WERI-Rb-1 (cell line): ENCODE data around the gene MALL.

Source experiments
- DNase-seq: peaks from one replicate; pipeline ENCODE4 v3.0.0-alpha.2; 2020
- H3K27ac ChIP-seq: fragments of 250-450 bp; sonication (Bioruptor Pico); 2 replicates; pipeline ENCODE4 v1.5.1; 2020; ENCODE audit warnings: mild to moderate bottlenecking, moderate library complexity
- H3K27me3 ChIP-seq: fragments of 250-450 bp; sonication (Bioruptor Pico); 2 replicates; pipeline ENCODE4 v1.5.1; 2021; ENCODE audit warnings: mild to moderate bottlenecking, low read depth, moderate library complexity; ENCODE audit not compliant: insufficient read depth, severe bottlenecking
- H3K36me3 ChIP-seq: fragments of 250-450 bp; sonication (Bioruptor Pico); 2 replicates; pipeline ENCODE4 v1.5.1; 2020; ENCODE audit warnings: mild to moderate bottlenecking, moderate library complexity
- H3K4me3 ChIP-seq: 2 replicates; pipeline ENCODE4 v1.5.1; 2011; ENCODE audit warnings: low read depth, mild to moderate bottlenecking, control low read depth, low read length
- H3K9me3 ChIP-seq: fragments of 250-450 bp; sonication (Bioruptor Pico); 2 replicates; pipeline ENCODE4 v1.5.1; 2021; ENCODE audit warnings: mild to moderate bottlenecking, moderate library complexity; ENCODE audit not compliant: severe bottlenecking
- CTCF ChIP-seq: IDR thresholded peaks from 2 replicates; pipeline ENCODE4 v1.5.1; 2011; ENCODE audit warnings: low read depth, mild to moderate bottlenecking, control low read depth, inconsistent platforms, low read length

The MALL gene

GRCh38 chr2:110124939-110125691 lies 9.5 kb upstream of the MALL start:
- Histone ChIP-seq H3K27ac (no peak overlapping the region), H3K4me3 (no peak overlapping the region), H3K9me3 (no peaks in the 10 kb centered on the region), H3K36me3 (no peaks in the 10 kb centered on the region), H3K27me3 (peaks cover 10% of the 10 kb centered on the region)
- no peak for TF ChIP-seq CTCF
- DNase-seq, result no peak

- no peak for TF ChIP-seq CTCF
- Histone ChIP-seq H3K9me3 (no peaks in the 10 kb centered on the region), H3K36me3 (no peaks in the 10 kb centered on the region), H3K27me3 (peaks cover 16% of the 10 kb centered on the region), H3K4me3 (no peak overlapping the region), H3K27ac (no peak overlapping the region)
- no peak for DNase-seq
These were observed 8.6 kb upstream of the MALL start for GRCh38 chr2:110124038-110124825.

GRCh38 chr2:110121592-110121991 lies 6.0 kb upstream of the MALL start:
- no peaks in the 10 kb centered on the region for H3K9me3 ChIP-seq
- peaks cover 39% of the 10 kb centered on the region for H3K27me3 ChIP-seq
- DNase-seq, result no peak
- TF ChIP-seq CTCF, result no peak
- no peak overlapping the region for H3K4me3 ChIP-seq
- no peak overlapping the region for H3K27ac ChIP-seq
- no peaks in the 10 kb centered on the region for H3K36me3 ChIP-seq

- no peak overlapping the region for H3K4me3 ChIP-seq
- no peak overlapping the region for H3K27ac ChIP-seq
- peaks cover 45% of the 10 kb centered on the region for H3K27me3 ChIP-seq
- no peak for TF ChIP-seq CTCF
- H3K9me3 ChIP-seq, result no peaks in the 10 kb centered on the region
- DNase-seq, result no peak
- H3K36me3 ChIP-seq, result no peaks in the 10 kb centered on the region
These were observed 5.4 kb upstream of the MALL start for GRCh38 chr2:110121052-110121334.

- Histone ChIP-seq H3K27me3 (peaks cover 51% of the 10 kb centered on the region), H3K27ac (no peak overlapping the region), H3K4me3 (no peak overlapping the region), H3K36me3 (no peaks in the 10 kb centered on the region), H3K9me3 (no peaks in the 10 kb centered on the region)
- no peak for TF ChIP-seq CTCF
- DNase-seq, result no peak
These were observed 4.8 kb upstream of the MALL start for GRCh38 chr2:110120171-110121051.
